ENCODE measurements around the gene F2R. TPM values are rescaled to one million over a fixed set of nuclear protein-coding genes. Genes with fewer than 3 reads are reported as not detected.

The F2R gene
- total RNA-seq, 1 donor from 2014 or later = 38.6 TPM

DNA sequence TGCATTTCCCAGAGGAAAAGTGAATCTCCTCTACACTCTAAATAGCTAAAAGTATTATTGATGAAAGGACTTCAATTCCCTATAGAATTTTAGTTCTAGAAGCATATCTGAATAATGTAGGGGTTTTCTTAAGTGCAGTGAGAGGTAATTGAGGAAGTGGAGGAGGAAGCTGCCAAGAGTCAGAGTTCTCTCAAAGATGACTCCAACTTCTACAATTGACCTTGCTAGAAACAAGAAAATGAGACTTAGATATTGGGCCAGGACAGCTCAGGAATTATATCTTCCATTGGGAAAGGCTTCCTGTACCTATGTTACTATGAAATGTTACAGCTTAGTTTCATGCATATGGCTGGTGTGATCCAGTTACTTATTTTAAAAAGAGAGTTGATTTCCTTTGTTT is 10.4 kb upstream of the F2R start:
- intact Hi-C loops (cut with DNase I) = no loop called here
- Histone ChIP-seq H3K36me3 (peaks cover 13% of the 10 kb centered on the region), H3K27ac (no peak overlapping the region), H3K4me3 (no peak overlapping the region), H3K4me1 (no peaks in the 10 kb centered on the region), H3K27me3 (no peaks in the 10 kb centered on the region), H3K9me3 (no peaks in the 10 kb centered on the region)
- no peak for ATAC-seq
- no peak for DNase-seq
- TF ChIP-seq, protein P1, sequence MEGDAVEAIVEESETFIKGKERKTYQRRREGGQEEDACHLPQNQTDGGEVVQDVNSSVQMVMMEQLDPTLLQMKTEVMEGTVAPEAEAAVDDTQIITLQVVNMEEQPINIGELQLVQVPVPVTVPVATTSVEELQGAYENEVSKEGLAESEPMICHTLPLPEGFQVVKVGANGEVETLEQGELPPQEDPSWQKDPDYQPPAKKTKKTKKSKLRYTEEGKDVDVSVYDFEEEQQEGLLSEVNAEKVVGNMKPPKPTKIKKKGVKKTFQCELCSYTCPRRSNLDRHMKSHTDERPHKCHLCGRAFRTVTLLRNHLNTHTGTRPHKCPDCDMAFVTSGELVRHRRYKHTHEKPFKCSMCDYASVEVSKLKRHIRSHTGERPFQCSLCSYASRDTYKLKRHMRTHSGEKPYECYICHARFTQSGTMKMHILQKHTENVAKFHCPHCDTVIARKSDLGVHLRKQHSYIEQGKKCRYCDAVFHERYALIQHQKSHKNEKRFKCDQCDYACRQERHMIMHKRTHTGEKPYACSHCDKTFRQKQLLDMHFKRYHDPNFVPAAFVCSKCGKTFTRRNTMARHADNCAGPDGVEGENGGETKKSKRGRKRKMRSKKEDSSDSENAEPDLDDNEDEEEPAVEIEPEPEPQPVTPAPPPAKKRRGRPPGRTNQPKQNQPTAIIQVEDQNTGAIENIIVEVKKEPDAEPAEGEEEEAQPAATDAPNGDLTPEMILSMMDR (IDR thresholded peaks at IDR 0.05) = no peak

GRCh38 chr5:76709762-76710161 is 6.2 kb upstream of the F2R start:
- Histone ChIP-seq H3K36me3 (no peaks in the 10 kb centered on the region), H3K9me3 (no peaks in the 10 kb centered on the region), H3K27me3 (no peaks in the 10 kb centered on the region), H3K4me1 (peaks cover 3% of the 10 kb centered on the region), H3K4me3 (no peak overlapping the region), H3K27ac (no peak overlapping the region)
- intact Hi-C loops (cut with DNase I) = no loop called here
- TF ChIP-seq, protein P1 (IDR thresholded peaks at IDR 0.05) = no peak
- DNase-seq (no peak), ATAC-seq (no peak)

- TF ChIP-seq, protein P1 (IDR thresholded peaks at IDR 0.05) = no peak
- no peaks in the 10 kb centered on the region for H3K9me3 ChIP-seq
- H3K27me3 ChIP-seq = no peaks in the 10 kb centered on the region
- H3K4me1 ChIP-seq = peaks cover 12% of the 10 kb centered on the region
- ATAC-seq (no peak), DNase-seq (no peak)
- H3K4me3 ChIP-seq = no peak overlapping the region
- no peak overlapping the region for H3K27ac ChIP-seq
- intact Hi-C loops (cut with DNase I) = no loop called here
- no peaks in the 10 kb centered on the region for H3K36me3 ChIP-seq
Measured at GRCh38 chr5:76710991-76711390, 4.9 kb upstream of the F2R start.

DNA sequence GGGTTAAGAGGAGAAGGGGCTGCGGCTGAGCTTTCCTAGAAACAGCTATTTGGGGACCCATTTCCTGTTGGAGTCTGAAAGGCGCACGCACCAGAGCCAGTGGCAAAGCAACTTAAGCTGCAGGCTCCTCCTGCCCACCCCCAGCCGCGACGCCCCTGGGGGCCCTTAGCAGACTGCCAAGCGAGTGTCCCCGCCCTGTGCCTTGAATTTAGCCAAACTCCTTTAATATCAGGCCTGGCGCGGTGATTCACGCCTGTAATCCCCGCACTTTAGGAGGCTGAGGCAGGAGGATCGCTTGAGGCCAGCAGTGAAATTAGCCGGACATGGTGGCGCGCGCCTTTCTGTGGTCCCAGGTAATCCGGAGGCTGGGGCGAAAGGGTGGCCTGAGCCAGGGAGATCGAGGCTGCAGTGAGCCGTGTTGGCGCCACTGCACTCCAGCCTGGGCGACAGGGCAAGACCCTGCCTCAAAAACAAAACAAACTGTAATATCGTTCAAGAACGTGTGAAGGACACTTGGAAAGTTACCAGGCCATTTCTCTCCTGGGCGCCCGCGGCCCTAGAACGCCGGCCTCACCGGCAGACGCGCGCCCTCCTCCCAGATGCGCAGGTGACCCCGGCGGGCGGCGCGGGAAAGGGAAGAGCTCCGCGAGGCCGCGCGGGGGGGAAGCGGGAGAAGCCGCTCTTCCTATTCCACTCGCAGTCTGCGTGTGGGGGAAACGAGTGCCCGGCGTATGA is 1.0 kb upstream of the F2R start:
- intact Hi-C loops (cut with DNase I) = no loop called here
- peak overlapping the region; percentile 85 for H3K27ac ChIP-seq
- ATAC-seq (peak; percentile 42), DNase-seq (no peak)
- peaks cover 12% of the 10 kb centered on the region for H3K4me1 ChIP-seq
- TF ChIP-seq, protein P1 (IDR thresholded peaks at IDR 0.05) = no peak
- peaks cover 10% of the 10 kb centered on the region for H3K27me3 ChIP-seq
- H3K36me3 ChIP-seq = no peaks in the 10 kb centered on the region
- peak overlapping the region; percentile 59 for H3K4me3 ChIP-seq
- no peaks in the 10 kb centered on the region for H3K9me3 ChIP-seq

DNA sequence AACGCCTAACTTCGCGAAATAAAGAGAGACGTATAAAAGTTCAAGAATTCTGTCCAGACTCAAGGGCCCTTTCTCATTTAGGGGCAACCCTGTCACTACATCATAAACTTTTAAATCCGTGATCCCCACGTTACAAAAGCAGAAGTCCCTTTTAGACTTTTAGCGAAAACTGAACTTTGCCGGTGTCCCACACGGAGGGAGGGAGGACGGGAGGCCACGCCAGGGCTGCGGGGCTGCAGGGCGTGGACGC is 515 bp upstream of the F2R start:
- ATAC-seq (no peak), DNase-seq (no peak)
- Histone ChIP-seq H3K9me3 (no peaks in the 10 kb centered on the region), H3K36me3 (no peaks in the 10 kb centered on the region), H3K4me1 (peaks cover 12% of the 10 kb centered on the region), H3K27me3 (peaks cover 10% of the 10 kb centered on the region), H3K27ac (peak overlapping the region; percentile 85), H3K4me3 (peak overlapping the region; percentile 59)
- intact Hi-C loops (cut with DNase I) = no loop called here
- TF ChIP-seq, protein P1 (IDR thresholded peaks at IDR 0.05) = no peak

Measured in upper lobe of right lung (tissue), 1 donor.